Measurements from ENCODE around the gene DOP1A. TPM values are rescaled to one million over a fixed set of nuclear protein-coding genes. Genes with fewer than 3 reads are reported as not detected.

DOP1A gene
- polyA plus RNA-seq, 1 of the 3 experiments (the other 2 are of a cell fraction): 3.4 TPM

DNA sequence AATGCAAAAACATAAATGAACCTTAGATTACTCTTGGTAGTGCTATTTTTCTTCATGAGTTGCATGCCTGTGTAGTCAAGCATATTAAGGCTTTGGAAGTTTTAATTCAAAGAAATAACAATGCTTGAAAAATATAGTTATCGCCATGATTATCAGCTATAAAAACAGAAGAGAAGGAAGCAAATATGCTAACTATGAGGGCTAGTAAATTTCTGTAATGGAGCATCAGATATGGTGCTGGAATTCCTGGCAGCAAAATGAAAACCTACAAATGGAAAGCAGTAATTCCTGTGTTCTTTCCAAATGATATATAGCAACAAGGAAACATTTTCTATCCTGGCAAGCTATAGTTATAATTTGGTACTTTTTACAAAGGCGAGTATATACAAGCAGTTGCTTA lies 29.7 kb downstream of the DOP1A start:
- Histone ChIP-seq H3K9me3 (no peaks in the 10 kb centered on the region), H3K27me3 (ENCODE audit: insufficient read depth) (no peaks in the 10 kb centered on the region), H3K9me2 (no peaks in the 10 kb centered on the region), H3K4me2 (0 out of 2 replicates have a peak overlapping the region, but pooled peaks have one; percentile 36), H3K27ac (ENCODE audit: low read depth in 2 of 2, low read length in 1 of 2) (peak overlapping the region in 1 of 2 experiments; percentile 45; a peak in 2 of 4 replicates), H3K36me3 (replicated peaks in 1 of 2; ENCODE audit: control insufficient read depth in 1 of 2, insufficient read depth in 2 of 2, low read length in 1 of 2) (peaks cover 7 to 8% of the 10 kb centered on the region in 2 experiments), H4K20me1 (ENCODE audit: insufficient read depth) (no peaks in the 10 kb centered on the region), H3K4me1 (ENCODE audit: control insufficient read depth in 1 of 2, insufficient read depth in 2 of 2, low read depth in 1 of 2, low read length in 1 of 2) (peaks cover 0 to 6% of the 10 kb centered on the region in 2 experiments; a peak in 2 of 4 replicates), H2AFZ (ENCODE audit: low read depth) (no peak overlapping the region), H3K9ac (no peak overlapping the region), H3K79me2 (ENCODE audit: insufficient read depth) (peaks cover 7% of the 10 kb centered on the region; the same call in 1 of the 2 replicates), H3F3A (replicated peaks; ENCODE audit: insufficient read depth) (peaks cover 8% of the 10 kb centered on the region), H3K4me3 (ENCODE audit: low read depth in 2 of 2, low read length in 1 of 2) (no peak overlapping the region)
- TF ChIP-seq, protein P1, sequence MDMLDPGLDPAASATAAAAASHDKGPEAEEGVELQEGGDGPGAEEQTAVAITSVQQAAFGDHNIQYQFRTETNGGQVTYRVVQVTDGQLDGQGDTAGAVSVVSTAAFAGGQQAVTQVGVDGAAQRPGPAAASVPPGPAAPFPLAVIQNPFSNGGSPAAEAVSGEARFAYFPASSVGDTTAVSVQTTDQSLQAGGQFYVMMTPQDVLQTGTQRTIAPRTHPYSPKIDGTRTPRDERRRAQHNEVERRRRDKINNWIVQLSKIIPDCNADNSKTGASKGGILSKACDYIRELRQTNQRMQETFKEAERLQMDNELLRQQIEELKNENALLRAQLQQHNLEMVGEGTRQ (IDR thresholded peaks at IDR 0.05; ENCODE audit: borderline replicate concordance, low read depth, low read length): no peak
- TF ChIP-seq TEAD4 (IDR thresholded peaks at IDR 0.05; ENCODE audit: borderline replicate concordance, insufficient read depth): no peak
- no peak for TF ChIP-seq MAX (IDR thresholded peaks at IDR 0.05; ENCODE audit: low read depth)
- no peak for TF ChIP-seq YY1 (IDR thresholded peaks at IDR 0.05; ENCODE audit: low read depth)
- TF ChIP-seq GATA2 (CRISPR knock-in tag; IDR thresholded peaks at IDR 0.05): no peak
- TF ChIP-seq TAF1 (IDR thresholded peaks at IDR 0.05; ENCODE audit: borderline replicate concordance, low read depth, low read length): no peak
- TF ChIP-seq POLR2AphosphoS5 (IDR thresholded peaks at IDR 0.05; ENCODE audit: low read depth, low read length): no peak
- TF ChIP-seq GABPA (IDR thresholded peaks at IDR 0.05; ENCODE audit: low read depth): no peak
- no peak for TF ChIP-seq RFX5 (IDR thresholded peaks at IDR 0.05; ENCODE audit: low read length)
- TF ChIP-seq RAD21 (IDR thresholded peaks at IDR 0.05; ENCODE audit: low read length): no peak
- TF ChIP-seq USF1 (IDR thresholded peaks at IDR 0.05; ENCODE audit: borderline replicate concordance, low read depth): no peak
- TF ChIP-seq REST (IDR thresholded peaks at IDR 0.05; ENCODE audit: low read depth, low read length): no peak
- TF ChIP-seq, protein P2, sequence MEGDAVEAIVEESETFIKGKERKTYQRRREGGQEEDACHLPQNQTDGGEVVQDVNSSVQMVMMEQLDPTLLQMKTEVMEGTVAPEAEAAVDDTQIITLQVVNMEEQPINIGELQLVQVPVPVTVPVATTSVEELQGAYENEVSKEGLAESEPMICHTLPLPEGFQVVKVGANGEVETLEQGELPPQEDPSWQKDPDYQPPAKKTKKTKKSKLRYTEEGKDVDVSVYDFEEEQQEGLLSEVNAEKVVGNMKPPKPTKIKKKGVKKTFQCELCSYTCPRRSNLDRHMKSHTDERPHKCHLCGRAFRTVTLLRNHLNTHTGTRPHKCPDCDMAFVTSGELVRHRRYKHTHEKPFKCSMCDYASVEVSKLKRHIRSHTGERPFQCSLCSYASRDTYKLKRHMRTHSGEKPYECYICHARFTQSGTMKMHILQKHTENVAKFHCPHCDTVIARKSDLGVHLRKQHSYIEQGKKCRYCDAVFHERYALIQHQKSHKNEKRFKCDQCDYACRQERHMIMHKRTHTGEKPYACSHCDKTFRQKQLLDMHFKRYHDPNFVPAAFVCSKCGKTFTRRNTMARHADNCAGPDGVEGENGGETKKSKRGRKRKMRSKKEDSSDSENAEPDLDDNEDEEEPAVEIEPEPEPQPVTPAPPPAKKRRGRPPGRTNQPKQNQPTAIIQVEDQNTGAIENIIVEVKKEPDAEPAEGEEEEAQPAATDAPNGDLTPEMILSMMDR (IDR thresholded peaks at IDR 0.05): no peak
- 93% methylated on average over 2 of the region's 2 CpGs for WGBS (ENCODE audit: low lambda C conversion rate)
- ChIA-PET POLR2A (no interaction called here), CTCF (interaction anchor here (1.4 to 4.4 kb wide), 3 partner anchors 12 to 39 kb away, joined by 4 to 22 read pairs (median 5); partner anchors contain the start of genes DOP1A and UBE3D)
- DNase-seq: no peak

Measured in SK-N-SH (cell line).